Putamen (tissue), 1 donor: ENCODE data around the gene RO60.

Source experiments
- DNase-seq: peaks from one replicate; pipeline ENCODE4 v3.0.0-alpha.2; 2016; ENCODE audit warnings: low spot score

RO60 gene

GRCh38 chr1:193060938-193061337 lies 1.5 kb downstream of the RO60 start:
- DNase-seq, result no peak

GRCh38 chr1:193062698-193063463 lies 3.5 kb downstream of the RO60 start:
- DNase-seq, result no peak

- no peak for DNase-seq
These were observed 6.5 kb downstream of the RO60 start for GRCh38 chr1:193065954-193066353.

- no peak for DNase-seq
These were observed 7.2 kb downstream of the RO60 start for GRCh38 chr1:193066606-193067005.

GRCh38 chr1:193068013-193068412 lies 8.6 kb downstream of the RO60 start:
- DNase-seq, result no peak

GRCh38 chr1:193069748-193070385 lies 10.5 kb downstream of the RO60 start:
- no peak for DNase-seq

- no peak for DNase-seq
These were observed 11.0 kb downstream of the RO60 start for GRCh38 chr1:193070386-193070753.

- no peak for DNase-seq
These were observed 11.5 kb downstream of the RO60 start for GRCh38 chr1:193070942-193071341.

- DNase-seq, result no peak
These were observed 18.6 kb downstream of the RO60 start for GRCh38 chr1:193077991-193078390.

- no peak for DNase-seq
These were observed 19.8 kb downstream of the RO60 start for GRCh38 chr1:193079187-193079586.

- no peak for DNase-seq
These were observed 24.1 kb downstream of the RO60 start for GRCh38 chr1:193083365-193084088.

- no peak for DNase-seq
These were observed 25.9 kb downstream of the RO60 start for GRCh38 chr1:193085263-193085662.

- DNase-seq, result no peak
These were observed 26.9 kb downstream of the RO60 start for GRCh38 chr1:193086342-193086741.

GRCh38 chr1:193087893-193088292 lies 28.5 kb downstream of the RO60 start:
- no peak for DNase-seq

GRCh38 chr1:193090865-193091264 lies 31.5 kb downstream of the RO60 start:
- DNase-seq, result no peak

GRCh38 chr1:193094112-193094511 lies 34.7 kb downstream of the RO60 start:
- no peak for DNase-seq

GRCh38 chr1:193102662-193103061 lies 43.2 kb downstream of the RO60 start:
- DNase-seq, result no peak

GRCh38 chr1:193103759-193104501 lies 44.5 kb downstream of the RO60 start:
- no peak for DNase-seq

- DNase-seq, result peak; percentile 35
These were observed 45.1 kb downstream of the RO60 start for GRCh38 chr1:193104502-193104906.

- DNase-seq, result peak; percentile 86
These were observed 45.8 kb downstream of the RO60 start, which contains the start of gene GLRX2 for GRCh38 chr1:193104907-193105820. GLRX2 (minus strand) TSS chr1:193105414; CDS start chr1:193105382, 32 bp downstream.

GRCh38 chr1:193105821-193106177 lies 46.4 kb downstream of the RO60 start:
- DNase-seq, result no peak
